Panc1 (cell line): ENCODE data around the gene HTT.

Experiments
- POLR2AphosphoS5 ChIP-seq: IDR thresholded peaks from 2 replicates; pipeline ENCODE4 v1.6.1; 2012; ENCODE audit warnings: mild to moderate bottlenecking, low read depth, low read length, moderate library complexity
- TF ChIP-seq, protein P1 (sequence below): fragments of 450-650 bp; IDR thresholded peaks from 2 replicates; pipeline ENCODE4 v1.5.1; 2017; ENCODE audit warnings: mild to moderate bottlenecking

DNA sequence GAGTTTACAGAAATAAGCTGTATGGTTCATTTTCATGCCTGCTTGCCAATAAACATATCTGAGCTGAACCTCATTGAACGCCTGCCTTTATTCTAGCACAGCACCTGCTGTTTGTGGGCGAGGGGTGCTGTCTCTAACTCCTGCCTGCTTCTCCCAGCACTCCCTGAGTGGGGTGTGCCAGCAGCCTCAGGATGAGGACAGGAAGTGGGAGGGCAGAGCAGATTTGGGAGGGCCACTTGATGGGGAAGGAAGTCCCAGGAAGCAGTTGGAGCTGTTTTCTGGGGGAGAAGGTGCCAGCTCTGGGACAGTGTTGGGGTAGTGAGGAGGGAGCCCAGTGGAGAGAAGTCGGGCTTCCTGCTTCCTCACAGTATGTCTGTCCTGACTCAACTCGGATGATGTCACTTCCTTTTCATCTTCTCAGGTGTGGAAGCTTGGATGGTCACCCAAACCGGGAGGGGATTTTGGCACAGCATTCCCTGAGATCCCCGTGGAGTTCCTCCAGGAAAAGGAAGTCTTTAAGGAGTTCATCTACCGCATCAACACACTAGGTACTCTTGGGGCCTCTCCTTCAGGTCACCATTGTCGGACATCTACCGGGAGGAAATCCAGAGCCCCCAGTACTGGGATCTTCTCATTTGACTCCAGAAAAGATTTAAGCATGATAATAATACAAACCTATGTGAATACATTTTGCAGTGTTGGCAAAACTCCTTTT, 145.4 kb downstream of the HTT start:
- TF ChIP-seq POLR2AphosphoS5 = no peak
- TF ChIP-seq, protein P1, sequence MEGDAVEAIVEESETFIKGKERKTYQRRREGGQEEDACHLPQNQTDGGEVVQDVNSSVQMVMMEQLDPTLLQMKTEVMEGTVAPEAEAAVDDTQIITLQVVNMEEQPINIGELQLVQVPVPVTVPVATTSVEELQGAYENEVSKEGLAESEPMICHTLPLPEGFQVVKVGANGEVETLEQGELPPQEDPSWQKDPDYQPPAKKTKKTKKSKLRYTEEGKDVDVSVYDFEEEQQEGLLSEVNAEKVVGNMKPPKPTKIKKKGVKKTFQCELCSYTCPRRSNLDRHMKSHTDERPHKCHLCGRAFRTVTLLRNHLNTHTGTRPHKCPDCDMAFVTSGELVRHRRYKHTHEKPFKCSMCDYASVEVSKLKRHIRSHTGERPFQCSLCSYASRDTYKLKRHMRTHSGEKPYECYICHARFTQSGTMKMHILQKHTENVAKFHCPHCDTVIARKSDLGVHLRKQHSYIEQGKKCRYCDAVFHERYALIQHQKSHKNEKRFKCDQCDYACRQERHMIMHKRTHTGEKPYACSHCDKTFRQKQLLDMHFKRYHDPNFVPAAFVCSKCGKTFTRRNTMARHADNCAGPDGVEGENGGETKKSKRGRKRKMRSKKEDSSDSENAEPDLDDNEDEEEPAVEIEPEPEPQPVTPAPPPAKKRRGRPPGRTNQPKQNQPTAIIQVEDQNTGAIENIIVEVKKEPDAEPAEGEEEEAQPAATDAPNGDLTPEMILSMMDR = no peak
